Heart left ventricle (tissue), 13 donors: Measurements from ENCODE around the gene INTS11.

Source experiments
- POLR2A ChIP-seq, 2 donors: fragments of 450-650 bp; IDR thresholded peaks; one replicate each; pipeline ENCODE4 v1.6.1; 2017; ENCODE audit warnings: antibody characterized with exemption in 2 of 2, mild to moderate bottlenecking in 2 of 2, moderate library complexity in 2 of 2
- TF ChIP-seq, protein P1 (sequence below), 12 donors: fragments of 200-600 bp; sonication (generic) in 4 of 12; IDR thresholded peaks; one replicate each; pipeline versions ENCODE4 v1.5.0 to v1.8.0; 2018 to 2022; ENCODE audit warnings: antibody characterized with exemption in 12 of 12, mild to moderate bottlenecking in 5 of 12
- donor health status: ischemic (EF 13 %, LVEDD 7.1; RV severe dilation, severe dysfunction).
- donor health status: DM: no; HTN: yes; CAD: no.
- donor health status: DM: no; HTN: no; CAD: no.
- donor health status: ischemic (EF 25% LVEDD 6.9; RV normal size, moderate dysfunction).
- donor health status: ischemic (EF 25% LVEDD 5.7; RV mildly dilated, moderate dysfunction).
- donor health status: ischemic (EF 35%, LVEDD 5.7; RV mildly dilated, moderate dysfunction).
- donor health status: nonischemic (EF 11% LVEDD 7.7; RV severe dilation, severe dysfunction).
- donor health status: DM: yes; HTN: yes; CAD: no.
- donor health status: PGD.
- donor health status: ischemic (EF 29% LVEDD 5.4; RV normal size, mild dysfunction).
- donor health status: nonischemic (EF 23%, LVEDD 6.1; RV moderate dilation, normal function).

DNA sequence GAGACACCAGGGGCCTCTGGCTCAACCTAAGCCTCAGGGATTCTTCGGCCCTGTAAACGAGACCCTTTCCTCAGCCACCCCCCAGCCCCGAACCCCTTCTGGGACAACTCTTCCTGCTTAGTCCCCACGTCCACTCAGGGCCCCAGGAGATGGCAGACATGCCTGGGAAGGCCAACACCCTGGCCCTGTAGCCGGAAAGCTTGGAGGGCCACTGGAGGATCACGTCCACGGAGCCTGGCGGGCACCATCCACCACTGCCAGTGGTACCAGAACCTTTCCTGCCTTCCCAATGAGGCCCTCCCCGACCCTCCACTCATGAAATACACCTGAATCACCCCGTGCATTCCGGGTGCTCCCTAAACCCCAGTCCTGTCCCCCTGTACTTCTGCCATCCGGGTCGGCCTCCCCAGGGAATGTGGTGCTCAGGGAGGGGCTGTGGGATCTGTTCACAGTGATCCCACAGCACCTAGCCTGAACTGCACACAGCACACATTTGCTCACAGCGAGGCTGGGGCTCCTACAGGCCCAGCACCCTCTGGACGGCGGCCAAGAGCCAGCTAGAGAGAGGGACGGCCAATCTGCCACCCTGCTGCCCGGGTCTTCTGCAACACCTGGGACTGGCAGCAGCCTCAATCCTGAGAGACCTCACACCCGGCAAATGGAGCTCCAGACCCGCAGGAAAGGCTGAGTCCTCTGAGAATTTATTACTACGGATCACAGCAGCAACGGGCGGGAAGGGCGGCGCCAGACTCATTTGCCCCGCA, 48.8 kb upstream of the INTS11 start:
- TF ChIP-seq, protein P1, sequence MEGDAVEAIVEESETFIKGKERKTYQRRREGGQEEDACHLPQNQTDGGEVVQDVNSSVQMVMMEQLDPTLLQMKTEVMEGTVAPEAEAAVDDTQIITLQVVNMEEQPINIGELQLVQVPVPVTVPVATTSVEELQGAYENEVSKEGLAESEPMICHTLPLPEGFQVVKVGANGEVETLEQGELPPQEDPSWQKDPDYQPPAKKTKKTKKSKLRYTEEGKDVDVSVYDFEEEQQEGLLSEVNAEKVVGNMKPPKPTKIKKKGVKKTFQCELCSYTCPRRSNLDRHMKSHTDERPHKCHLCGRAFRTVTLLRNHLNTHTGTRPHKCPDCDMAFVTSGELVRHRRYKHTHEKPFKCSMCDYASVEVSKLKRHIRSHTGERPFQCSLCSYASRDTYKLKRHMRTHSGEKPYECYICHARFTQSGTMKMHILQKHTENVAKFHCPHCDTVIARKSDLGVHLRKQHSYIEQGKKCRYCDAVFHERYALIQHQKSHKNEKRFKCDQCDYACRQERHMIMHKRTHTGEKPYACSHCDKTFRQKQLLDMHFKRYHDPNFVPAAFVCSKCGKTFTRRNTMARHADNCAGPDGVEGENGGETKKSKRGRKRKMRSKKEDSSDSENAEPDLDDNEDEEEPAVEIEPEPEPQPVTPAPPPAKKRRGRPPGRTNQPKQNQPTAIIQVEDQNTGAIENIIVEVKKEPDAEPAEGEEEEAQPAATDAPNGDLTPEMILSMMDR (IDR thresholded peaks at IDR 0.05): no peak
- TF ChIP-seq POLR2A (IDR thresholded peaks at IDR 0.05): no peak
